Mucosa of stomach (tissue), 1 donor: ENCODE data around the gene MATN1.

Experiments used
- H3K27me3 ChIP-seq: one replicate; pipeline ENCODE4 v1.7.0; 2013; ENCODE audit warnings: mild to moderate bottlenecking, low read length; ENCODE audit not compliant: control insufficient read depth, insufficient read depth
- H3K36me3 ChIP-seq: one replicate; pipeline ENCODE4 v1.7.0; 2013; ENCODE audit warnings: low read length; ENCODE audit not compliant: control insufficient read depth, insufficient read depth
- H3K4me1 ChIP-seq: one replicate; pipeline ENCODE4 v1.7.0; 2013; ENCODE audit warnings: mild to moderate bottlenecking, low read length; ENCODE audit not compliant: control insufficient read depth, insufficient read depth
- H3K4me3 ChIP-seq: one replicate; pipeline ENCODE4 v1.7.0; 2013; ENCODE audit warnings: low read length
- H3K9ac ChIP-seq: one replicate; pipeline ENCODE4 v1.7.0; 2013; ENCODE audit warnings: mild to moderate bottlenecking, low read length, moderate library complexity
- H3K9me3 ChIP-seq: one replicate; pipeline ENCODE4 v1.7.0; 2013; ENCODE audit warnings: mild to moderate bottlenecking, low read length, moderate library complexity; ENCODE audit not compliant: control insufficient read depth
- donor health status: Pancreatic carcinoma.

The MATN1 gene

DNA sequence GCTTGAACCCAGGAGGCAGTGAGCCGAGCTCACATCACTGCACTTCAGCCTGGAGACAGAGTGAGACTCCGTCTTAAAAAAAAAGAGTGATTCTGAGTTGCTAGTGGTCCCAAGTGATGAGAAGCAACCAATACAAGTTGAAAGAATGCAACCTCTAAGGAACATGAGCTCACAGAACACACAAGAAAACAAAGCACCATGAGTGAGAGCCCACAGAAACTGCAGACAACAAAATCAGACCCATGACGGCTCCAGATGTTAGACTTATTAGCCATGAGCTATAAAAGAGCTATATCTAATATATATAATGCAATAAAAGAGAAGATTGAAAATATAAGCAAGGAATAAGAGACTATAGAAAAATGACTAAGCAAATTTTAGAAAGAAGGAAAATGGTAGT lies 50.0 kb downstream of the MATN1 start:
- Histone ChIP-seq H3K4me3 (no peak overlapping the region), H3K9me3 (no peaks in the 10 kb centered on the region), H3K9ac (no peak overlapping the region), H3K27me3 (no peaks in the 10 kb centered on the region), H3K4me1 (peaks cover 11% of the 10 kb centered on the region), H3K36me3 (no peaks in the 10 kb centered on the region)

DNA sequence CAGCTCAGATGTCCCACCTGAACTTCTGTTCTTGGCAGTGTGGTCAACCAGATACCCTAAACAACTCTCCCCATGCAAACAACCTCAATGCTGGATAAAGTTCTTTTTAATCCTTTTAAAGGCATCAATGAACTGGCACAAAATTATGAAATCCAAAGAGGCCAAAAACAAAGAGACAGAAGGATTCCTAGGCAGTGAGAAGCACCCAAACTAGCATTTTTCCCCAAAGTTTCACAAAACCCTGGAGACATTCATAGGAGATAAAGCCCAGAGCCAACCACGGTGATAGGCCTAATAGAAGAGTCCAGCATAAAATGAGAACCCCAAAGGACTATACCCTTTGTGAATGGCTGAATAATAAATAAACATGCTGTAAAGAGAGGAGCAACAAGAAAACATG lies 50.7 kb downstream of the MATN1 start:
- no peaks in the 10 kb centered on the region for H3K36me3 ChIP-seq
- peaks cover 15% of the 10 kb centered on the region for H3K4me1 ChIP-seq
- no peaks in the 10 kb centered on the region for H3K27me3 ChIP-seq
- H3K4me3 ChIP-seq = no peak overlapping the region
- no peak overlapping the region for H3K9ac ChIP-seq
- H3K9me3 ChIP-seq = no peaks in the 10 kb centered on the region

DNA sequence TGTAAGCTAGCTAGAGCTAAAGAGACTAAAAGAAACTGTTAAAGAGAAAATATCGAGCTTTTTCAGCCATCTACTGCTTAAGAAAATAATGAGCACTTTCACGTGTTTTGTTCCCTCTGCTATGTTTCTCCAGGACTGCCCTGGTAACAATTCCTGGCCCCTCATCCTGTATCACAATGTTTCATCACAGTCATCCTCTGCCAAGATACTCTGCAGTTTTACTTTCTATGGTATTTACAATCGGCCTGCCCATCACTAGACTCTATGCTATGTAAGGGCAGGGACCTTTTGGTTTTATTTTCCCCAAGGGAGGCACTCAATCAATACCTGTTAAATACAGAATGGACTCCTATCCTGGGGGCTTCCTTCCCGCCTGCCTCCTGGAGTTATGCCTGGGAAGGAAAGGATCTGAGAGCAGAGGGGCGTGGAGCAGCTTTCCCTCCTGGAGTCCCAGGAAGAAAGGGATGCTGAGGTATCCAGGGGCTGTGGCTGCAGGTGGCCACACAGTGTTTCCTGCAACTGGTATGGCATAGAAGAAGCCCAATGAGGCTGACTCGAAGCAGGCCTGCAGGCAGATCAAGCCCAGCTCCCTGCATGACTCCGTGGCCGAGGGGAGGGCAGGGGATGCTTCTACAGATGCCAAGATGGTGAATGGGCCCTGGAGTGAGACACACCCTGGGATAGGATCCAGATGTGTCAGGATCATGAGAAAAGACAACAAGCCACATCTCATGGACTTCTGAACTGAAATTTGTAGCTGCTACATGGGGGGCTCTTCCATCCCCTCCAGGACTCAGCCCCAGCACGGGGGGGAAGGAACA lies 52.9 kb downstream of the MATN1 start:
- Histone ChIP-seq H3K4me1 (peaks cover 9% of the 10 kb centered on the region), H3K4me3 (no peak overlapping the region), H3K27me3 (no peaks in the 10 kb centered on the region), H3K36me3 (no peaks in the 10 kb centered on the region), H3K9me3 (no peaks in the 10 kb centered on the region), H3K9ac (no peak overlapping the region)

DNA sequence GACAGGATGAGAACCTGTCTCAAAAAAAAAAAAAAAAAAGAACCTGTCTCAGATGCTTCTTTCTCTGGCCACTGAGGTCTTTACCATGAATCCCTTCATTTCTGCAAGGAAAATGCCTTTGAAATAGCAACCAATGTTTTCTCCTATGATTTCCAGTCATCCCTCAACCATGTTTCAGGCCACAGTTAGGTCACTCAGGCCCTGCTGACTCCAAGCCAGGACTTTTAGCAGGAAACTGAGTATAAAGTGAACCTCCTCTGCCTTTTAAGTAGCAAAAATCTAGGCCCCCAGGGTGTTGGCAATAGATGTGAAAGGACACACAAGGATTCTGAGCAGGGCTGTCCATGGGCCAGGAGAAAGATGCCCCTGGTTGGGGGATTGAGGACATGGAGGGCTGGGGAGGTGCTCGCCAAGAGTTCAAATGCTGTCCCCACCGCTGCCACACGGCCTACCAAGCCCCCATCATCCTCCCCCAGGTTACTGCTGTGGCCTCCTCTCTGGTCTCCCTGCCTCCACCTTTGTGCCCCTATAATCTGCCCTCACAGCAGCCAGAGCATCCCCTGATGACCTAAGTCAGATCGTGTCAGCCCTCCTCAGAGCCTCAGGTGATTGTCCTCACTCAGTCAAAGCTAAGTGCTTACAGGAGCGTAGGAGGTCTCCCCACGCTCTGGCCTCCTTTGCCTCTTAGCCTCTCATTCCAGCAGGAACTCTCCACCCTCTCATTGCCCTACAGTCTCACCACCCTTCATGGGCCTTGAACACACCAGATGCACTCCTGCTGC lies 54.6 kb downstream of the MATN1 start:
- Histone ChIP-seq H3K36me3 (no peaks in the 10 kb centered on the region), H3K27me3 (no peaks in the 10 kb centered on the region), H3K9ac (no peak overlapping the region), H3K4me1 (peaks cover 12% of the 10 kb centered on the region), H3K9me3 (no peaks in the 10 kb centered on the region), H3K4me3 (no peak overlapping the region)

DNA sequence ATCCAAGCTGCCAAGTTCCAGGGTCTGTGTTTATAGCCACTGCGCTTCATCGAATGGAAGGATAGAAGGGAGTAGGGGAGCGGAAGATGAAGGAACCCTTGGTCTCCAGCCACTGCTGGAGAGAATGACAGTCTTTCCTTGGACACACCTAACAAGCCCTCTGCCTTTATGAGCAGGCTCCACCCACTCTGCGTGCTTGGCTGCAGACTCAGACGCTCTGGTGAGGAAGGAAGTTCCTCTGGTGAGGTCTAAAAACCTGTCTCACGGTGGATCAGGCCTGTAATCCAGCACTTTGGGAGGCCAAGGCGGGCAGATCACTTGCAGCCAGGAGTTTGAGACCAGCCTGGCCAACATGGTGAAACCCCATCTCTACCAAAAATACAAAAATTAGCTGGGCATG lies 55.4 kb downstream of the MATN1 start:
- no peak overlapping the region for H3K4me3 ChIP-seq

DNA sequence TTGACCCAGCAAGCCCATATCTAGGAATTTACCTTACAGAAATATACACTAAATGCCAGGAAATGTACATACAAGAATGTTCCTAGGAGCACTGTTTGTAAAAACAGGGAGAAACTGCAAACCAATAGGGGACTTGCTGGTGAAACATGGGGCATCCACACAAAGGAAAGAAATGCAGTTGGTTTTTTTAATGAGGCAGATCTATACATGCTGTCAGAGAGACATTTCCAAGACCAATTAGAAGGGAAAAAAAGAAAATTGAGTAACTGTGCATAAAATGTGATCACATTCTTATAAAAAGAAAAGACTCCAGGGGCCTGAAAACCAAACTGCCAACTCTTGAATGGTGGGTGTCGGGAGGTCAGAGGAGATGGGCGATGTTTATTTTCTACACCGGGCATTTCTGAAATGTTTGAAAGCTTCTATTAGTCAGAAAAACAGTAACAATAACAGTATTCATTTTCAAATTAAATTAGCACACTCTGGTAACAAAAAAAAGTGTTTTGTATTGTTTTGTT lies 56.6 kb downstream of the MATN1 start:
- H3K9me3 ChIP-seq = no peaks in the 10 kb centered on the region
- no peaks in the 10 kb centered on the region for H3K27me3 ChIP-seq
- peaks cover 22% of the 10 kb centered on the region for H3K4me1 ChIP-seq
- no peak overlapping the region for H3K4me3 ChIP-seq
- no peaks in the 10 kb centered on the region for H3K36me3 ChIP-seq
- no peak overlapping the region for H3K9ac ChIP-seq

More for the DNA sequence above, 55.4 kb downstream of the MATN1 start:
- Histone ChIP-seq H3K36me3 (no peaks in the 10 kb centered on the region), H3K27me3 (no peaks in the 10 kb centered on the region), H3K9me3 (no peaks in the 10 kb centered on the region), H3K4me1 (peaks cover 20% of the 10 kb centered on the region), H3K9ac (no peak overlapping the region)

DNA sequence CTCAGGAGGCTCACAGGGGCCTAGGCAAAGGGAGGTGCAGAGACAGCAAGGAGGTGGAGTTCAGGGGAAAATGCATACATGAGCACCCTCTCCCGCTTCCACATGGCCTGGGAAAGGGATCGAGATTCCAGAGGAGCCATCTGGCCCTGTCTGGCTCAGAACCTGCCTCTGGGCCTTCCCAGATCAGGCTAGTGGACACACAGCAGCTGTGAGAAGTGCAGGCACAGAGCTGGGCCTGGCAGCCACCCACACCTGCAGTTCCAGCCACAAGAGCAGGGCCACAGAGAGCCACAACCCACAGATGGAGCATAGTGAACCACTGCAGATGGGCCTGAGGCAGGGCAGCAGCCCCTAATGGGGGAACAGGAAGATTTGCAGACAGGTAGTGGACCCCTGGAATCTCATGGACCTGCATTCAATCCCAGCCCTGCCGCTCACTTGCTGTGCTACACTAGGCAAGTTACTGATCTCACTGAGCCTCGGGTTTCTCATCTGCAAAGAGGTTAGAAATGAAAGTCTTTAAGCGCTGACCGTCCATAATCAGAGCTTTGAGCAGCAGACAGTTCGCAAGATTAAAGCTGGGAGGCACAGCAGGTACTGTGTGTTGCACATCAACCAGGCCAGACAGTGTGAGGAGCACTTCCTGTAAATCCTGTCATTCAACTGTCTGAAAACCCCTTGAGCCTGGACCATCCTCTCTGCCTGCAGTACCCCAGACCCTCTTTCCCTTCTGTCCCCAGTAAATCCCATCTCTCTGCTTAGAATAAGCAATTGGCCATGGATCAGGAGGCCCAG lies 58.0 kb downstream of the MATN1 start:
- Histone ChIP-seq H3K4me1 (peaks cover 22% of the 10 kb centered on the region), H3K4me3 (no peak overlapping the region), H3K36me3 (no peaks in the 10 kb centered on the region), H3K9ac (no peak overlapping the region), H3K9me3 (no peaks in the 10 kb centered on the region), H3K27me3 (no peaks in the 10 kb centered on the region)

DNA sequence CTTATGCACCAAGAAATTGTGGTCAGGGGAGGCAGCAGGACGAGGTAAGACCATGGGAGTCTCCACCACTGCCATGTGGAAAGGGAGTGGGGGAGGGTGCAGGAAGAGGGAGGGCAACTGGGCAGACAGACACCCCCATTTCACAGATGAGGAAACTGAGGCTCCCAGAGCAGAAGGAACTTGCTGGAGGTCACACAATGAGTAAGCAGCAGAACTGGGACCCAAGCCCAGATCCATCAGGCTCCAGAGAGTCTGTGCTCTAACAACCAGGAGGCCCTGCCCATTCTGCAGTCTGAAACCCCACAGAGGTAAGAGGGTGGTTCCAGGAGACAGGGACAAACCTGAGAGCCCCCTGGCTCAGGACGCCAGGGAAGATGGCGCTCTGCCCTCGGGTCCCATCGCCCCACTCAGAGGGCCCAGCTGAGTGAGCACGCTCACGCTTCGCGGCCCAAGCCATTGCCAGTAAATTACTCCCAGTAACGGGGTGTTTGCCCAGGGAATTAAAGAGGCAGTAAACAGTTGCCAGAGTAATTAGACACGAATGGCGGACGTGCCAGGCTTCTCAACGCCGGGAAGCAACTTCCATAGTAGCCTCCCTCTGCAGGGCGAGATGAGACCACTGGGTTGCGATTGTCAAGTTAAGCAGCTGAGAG lies 59.2 kb downstream of the MATN1 start:
- H3K9me3 ChIP-seq = no peaks in the 10 kb centered on the region
- H3K4me1 ChIP-seq = peaks cover 25% of the 10 kb centered on the region
- H3K36me3 ChIP-seq = no peaks in the 10 kb centered on the region
- no peak overlapping the region for H3K9ac ChIP-seq
- H3K4me3 ChIP-seq = no peak overlapping the region
- H3K27me3 ChIP-seq = peaks cover 5% of the 10 kb centered on the region

DNA sequence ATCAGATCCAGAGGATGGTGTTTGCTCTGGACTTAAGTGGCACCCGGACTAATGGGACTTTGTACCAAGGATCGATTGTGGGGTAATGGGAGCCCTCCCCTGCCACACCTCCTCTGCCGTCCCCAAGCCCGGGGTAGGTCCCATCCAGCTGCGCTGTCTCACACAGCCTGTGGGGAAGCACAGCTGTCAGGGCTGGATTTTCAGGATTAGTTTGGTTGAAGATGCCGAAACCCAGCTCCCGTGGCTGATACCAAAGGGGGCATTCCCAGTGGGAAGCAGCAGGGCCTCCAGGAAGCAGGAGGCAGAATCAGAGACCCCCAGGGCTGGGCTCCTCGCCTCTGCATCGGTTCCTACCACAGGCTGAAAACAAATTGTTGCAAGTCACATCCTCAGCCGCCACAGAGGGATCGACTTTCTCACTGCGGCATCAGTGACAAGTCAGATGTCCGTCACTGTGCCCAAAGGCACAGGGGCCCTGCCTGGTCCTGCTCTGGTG lies 59.7 kb downstream of the MATN1 start:
- Histone ChIP-seq H3K27me3 (peaks cover 6% of the 10 kb centered on the region), H3K36me3 (no peaks in the 10 kb centered on the region), H3K4me1 (peaks cover 31% of the 10 kb centered on the region), H3K9me3 (no peaks in the 10 kb centered on the region), H3K9ac (no peak overlapping the region), H3K4me3 (no peak overlapping the region)

DNA sequence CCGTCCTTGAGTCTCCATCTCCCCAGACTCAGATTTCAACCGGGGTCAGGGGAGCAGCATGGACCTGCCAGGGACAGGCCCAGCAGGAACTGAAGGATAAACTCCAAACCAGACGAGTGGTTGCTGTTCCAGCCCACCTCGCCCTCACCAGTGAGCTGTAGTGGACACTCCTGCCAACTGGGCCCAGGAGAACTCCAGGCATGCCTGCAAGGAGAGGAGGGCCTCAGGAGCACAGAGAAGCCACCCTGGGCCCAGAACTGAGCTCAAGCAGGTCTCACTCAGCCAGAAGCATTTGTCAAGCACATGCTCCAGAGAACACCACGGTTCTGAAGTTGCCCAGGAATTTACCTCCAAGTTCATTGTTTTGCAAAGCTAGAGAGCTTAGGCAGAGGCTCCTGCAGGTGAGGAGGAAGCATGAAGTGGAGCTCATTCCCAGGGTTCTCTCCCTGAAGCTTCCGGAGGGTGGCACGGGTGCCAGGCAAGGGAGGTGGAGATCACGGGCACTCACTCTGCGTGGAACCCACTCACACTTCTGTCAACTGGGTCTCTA lies 61.0 kb downstream of the MATN1 start:
- Histone ChIP-seq H3K4me3 (no peak overlapping the region), H3K4me1 (peaks cover 34% of the 10 kb centered on the region)

DNA sequence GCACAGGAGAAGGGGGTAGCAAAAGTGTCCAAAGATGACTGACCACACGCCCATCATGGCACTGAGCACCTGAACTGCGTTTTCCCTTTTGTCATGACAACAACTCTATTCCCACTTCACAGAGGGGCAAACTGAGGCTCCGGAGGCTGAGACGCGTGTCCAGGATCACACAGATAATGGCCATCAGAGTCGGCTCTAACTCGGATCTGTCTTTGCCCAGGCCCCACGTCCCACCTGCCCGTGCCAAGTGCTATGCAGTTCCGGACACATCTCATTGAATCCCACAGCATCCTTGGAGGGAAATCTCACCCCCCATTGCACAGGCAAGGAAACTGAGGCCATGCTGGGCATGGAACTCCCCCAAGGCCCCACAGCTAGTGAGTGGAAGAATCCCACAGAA lies 62.1 kb downstream of the MATN1 start:
- Histone ChIP-seq H3K4me3 (no peak overlapping the region), H3K4me1 (peaks cover 37% of the 10 kb centered on the region), H3K9ac (no peak overlapping the region)

More for the DNA sequence above, 61.0 kb downstream of the MATN1 start:
- Histone ChIP-seq H3K36me3 (no peaks in the 10 kb centered on the region), H3K9ac (no peak overlapping the region), H3K27me3 (peaks cover 6% of the 10 kb centered on the region), H3K9me3 (no peaks in the 10 kb centered on the region)

More for the DNA sequence above, 62.1 kb downstream of the MATN1 start:
- Histone ChIP-seq H3K36me3 (no peaks in the 10 kb centered on the region), H3K9me3 (no peaks in the 10 kb centered on the region), H3K27me3 (peaks cover 6% of the 10 kb centered on the region)
